HS-27A (cell line): Measurements from ENCODE around the gene STBD1.
A peak's percentile ranks its signal among the peaks of the same experiment; 100 is the strongest.
"Not testable (repeated sequence)": the region's sequence is repeated elsewhere in the genome, so short reads cannot be mapped to it uniquely, and the experiment has no call there.

Experiments
- DNase-seq: peaks from one replicate; pipeline ENCODE4 v3.0.0-alpha.2; 2012; ENCODE audit warnings: low read depth, missing footprints

The STBD1 gene

GRCh38 chr4:76305971-76306881 lies at the start of gene STBD1:
TSS of gene STBD1 (plus strand) at chr4:76306733. CDS start at chr4:76306770, 37 bp downstream.
- peak; percentile 38 for DNase-seq

- DNase-seq = no peak
Measured at GRCh38 chr4:76256968-76257367, 49.6 kb upstream of the STBD1 start.

DNA sequence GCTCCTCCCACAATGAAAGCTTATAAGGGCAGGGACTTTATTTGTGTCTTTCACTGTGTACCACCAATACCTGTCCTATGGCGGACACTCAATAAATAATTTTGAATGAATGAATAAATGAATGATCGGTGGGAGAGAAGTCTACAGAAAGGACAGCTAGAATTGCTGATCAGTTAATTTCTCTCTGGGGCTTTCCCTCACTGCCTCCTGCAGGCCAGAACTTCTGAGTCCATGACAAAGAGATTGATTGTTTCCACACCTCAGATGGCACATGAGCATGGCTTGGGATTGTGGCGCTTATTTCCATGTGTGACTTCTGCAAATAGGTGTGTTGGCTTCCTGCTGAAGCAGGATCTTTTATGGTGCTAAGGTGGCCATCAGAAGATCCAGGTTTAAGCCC lies 48.7 kb upstream of the STBD1 start:
- no peak for DNase-seq

DNA sequence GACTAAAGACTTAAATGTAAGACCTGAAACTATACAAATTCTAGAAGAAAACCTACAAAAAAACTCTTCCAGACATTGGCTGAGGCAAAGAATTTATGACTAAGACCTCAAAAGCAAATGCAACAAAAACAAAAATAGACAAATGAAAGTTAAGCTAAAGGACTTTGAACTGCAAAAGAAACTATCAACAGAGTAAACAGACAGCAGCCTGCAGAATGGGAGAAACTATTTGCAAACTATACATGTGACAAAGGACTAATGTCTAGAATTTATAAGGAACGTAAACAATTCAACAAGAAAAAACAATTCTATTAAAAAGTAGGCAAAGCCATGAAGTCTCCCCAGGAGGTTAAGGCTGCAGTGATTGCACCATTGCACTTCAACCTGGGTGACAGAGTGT lies 46.0 kb upstream of the STBD1 start:
- DNase-seq = no peak

DNA sequence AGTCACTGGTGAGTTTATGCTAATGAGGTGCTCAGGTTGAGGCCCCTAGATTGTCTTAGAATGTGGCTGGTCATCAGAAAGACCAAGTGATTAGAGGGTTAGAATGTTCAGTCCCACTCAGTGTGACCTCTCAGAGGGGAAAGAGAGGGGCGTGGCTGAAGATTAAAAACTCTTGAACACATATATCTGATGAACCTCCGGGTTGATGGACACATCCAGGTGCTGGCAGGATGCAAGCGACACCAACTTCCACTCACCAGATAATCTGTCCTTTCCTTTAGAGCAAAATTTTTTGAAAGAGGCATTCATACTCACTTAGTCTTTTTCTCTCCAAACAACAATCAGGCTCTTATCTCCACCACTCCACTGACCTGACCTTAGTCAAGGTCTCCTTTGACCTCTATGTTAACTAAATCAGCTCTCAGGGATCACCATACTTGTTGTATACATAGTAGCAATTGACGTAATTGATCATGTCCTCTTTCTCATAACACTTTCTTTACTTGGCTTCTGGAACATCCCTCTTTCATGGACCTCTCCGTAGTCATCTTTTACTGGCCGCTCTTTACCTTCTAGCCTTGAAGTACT lies 40.8 kb upstream of the STBD1 start:
- DNase-seq = no peak

- no peak for DNase-seq
Measured at GRCh38 chr4:76266627-76267026, 39.9 kb upstream of the STBD1 start.

DNA sequence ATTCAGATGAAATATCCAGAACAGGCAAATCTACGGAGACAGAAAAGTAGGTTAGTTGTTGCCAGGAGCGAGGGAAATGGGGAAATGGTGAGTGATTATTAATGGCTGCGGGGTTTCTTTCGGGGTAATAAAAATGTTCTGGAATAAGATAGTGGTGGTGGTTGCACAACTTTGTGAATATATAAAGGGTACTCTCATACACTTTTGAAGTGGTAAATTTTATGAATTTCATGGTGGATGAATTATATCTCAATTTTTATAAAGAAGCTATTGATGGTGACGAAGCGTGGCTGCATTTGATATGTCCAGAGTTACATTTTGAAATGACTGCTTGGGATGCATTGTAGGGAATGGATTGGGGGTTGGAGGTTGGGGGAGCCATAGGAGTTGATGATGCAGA lies 38.7 kb upstream of the STBD1 start:
- DNase-seq = no peak

GRCh38 chr4:76270244-76271175 lies 36.0 kb upstream of the STBD1 start:
- DNase-seq = no peak

- no peak for DNase-seq
Measured at GRCh38 chr4:76271248-76271647, 35.3 kb upstream of the STBD1 start.

- DNase-seq = no peak
Measured at GRCh38 chr4:76272073-76272472, 34.5 kb upstream of the STBD1 start.

GRCh38 chr4:76272582-76272981 lies 34.0 kb upstream of the STBD1 start:
- DNase-seq = no peak

DNA sequence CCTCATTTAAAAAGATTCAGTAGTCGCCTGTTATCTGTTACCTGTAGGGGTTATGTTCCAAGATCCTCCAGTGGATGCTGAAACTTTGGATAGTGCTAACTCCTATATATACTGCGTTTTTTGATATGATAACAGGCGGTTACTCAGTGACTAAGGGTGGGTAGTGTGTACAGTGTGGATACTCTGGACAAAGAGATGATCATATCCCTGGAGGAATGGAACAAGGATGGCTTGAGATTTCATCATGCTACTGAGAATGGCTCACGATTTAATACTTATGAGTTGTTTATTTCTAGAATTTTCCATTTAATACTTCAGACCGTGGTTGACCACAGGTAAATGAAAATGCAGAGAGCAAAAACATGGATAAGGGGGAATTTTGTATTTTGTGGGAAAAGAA lies 33.5 kb upstream of the STBD1 start:
- no peak for DNase-seq

DNA sequence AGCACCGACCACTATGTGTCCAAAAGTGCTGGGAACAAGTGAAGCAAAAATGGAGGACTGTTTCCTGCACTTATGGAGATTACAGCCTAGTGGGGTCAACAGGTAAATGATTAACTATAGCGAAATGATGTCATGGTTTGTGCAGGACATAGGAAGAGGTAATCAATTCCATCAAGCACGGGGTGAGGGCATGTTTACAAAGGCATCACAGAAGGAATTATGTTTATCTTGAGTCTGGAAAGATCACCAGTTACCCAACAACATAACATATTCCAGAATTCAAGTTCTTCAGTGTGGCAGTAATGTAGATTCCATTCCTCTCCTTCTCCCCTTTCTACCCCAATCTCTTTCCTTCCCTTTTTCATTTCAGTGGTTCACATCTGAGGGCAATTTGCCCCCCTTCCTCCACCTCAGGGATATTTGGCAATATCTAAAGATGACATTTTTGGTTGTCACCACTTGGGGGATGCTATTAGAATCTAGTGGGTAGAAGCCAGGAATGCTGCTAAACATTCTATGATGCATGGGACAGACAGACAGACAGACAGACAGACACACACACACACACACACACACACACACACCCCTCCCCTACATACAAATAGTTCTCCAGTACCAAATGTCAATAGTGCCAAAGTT lies 30.9 kb upstream of the STBD1 start:
- no peak for DNase-seq

DNA sequence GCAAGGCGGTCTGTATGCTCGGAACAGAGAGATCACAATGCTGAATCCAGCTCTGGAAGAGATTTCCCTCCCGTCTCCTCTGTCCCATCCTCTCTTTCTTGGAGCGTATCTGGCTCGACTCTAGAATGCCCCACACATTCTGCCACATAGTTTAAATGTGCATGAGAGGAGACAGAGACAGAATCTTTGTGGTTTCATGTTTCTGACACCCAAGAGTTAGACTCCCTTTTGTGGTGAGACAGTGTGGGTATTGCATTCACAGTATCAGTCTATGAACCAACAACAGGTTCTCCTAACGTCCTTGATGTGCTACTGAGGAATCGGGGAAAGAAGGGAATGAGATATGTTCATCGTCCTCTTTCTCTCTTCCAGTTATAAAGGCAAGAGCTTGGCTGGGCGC lies 29.7 kb upstream of the STBD1 start:
- DNase-seq = no peak

DNA sequence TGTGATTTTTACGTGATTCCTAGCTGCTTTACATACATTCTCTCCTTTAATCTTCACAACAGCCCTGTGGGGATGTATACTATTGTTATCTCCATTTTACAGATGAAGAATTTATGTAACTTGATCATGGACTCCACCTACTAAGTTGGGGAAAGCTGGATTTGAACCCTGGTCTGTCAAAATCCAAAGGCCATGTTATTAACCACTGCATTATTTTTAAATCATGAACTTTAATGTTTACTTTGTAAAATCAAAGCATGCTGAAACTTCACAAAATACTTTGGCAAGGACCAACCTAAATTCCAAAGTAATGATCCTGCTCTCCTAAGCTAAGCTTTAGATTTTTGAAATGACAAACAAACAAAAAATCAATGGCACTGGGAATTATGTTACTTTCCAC lies 28.9 kb upstream of the STBD1 start:
- no peak for DNase-seq

DNA sequence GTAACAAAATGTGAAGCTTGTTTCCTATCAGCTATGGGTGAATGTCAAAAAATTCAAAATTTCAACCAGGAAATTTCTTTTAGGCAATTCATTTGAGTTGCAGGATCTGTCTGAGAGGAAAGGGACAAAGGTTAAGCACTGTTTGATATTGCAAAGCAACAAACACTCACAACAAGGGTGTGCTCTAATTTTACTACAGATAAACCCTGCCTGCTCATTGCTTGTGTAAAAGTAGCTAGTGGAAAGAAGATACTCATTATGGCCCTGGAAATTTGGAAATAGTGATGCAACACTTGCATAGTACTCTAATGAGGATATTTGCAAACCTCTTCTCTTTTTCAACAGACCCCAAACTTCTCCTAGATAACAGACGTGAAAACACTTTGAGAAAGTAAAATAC lies 27.9 kb upstream of the STBD1 start:
- no peak for DNase-seq

DNA sequence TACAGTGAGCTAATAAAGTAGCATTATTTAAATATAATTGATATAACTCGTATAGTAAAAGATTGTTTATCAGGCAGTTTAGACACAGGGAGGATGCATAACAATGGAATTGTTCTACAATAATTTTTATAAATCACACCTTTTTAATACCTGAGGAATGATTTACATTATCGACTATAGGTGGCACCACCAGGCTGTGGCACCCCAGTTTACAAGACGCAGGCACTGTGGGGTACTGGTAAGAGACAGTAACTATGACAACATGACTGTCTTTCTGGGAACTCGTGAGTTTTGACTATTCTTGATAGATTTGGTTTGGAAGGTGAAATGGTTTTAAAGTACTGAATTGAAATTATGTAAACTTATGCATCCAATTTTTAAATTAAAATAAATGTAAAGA lies 27.1 kb upstream of the STBD1 start:
- no peak for DNase-seq

- no peak for DNase-seq
Measured at GRCh38 chr4:76280488-76281441, 25.8 kb upstream of the STBD1 start.

GRCh38 chr4:76281594-76281993 lies 24.9 kb upstream of the STBD1 start:
- DNase-seq = not testable (repeated sequence)

DNA sequence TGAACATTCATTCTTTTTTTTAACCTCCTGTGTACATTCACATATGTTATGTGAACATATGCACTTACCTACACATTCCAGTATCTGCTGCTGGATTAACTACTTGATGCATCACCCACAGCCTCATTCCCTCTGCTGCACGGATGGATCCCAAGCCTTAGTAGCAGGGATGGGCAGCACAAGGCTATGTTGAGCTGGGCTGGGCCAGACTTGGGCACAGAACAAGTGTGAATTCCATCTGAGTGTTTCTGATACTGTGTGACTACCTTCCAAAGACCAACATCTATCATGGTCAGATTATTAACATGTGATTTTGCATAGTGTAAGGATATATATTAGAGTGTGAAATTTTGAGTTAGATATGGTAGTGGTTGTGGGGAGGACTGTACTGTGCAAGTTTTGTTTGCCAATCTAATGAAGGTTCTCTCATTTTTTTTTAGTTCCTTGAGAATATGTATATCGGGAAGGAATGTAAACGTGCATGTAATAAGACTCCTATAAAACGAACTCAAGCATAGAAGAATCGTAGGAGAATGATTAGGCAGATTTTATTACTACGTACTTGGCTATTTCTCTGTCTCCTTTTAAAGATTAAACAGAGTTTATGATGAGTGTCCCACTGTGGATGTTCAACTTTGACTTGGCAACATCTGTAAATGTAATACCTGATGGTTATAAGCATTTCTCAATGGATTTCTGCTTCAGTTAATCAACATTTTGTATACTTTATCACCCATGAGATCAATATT lies 23.4 kb upstream of the STBD1 start:
- DNase-seq = no peak
